Activated CD4-positive, alpha-beta T cell treated with anti-CD3 and anti-CD28 coated beads, Interleukin-2, amount 10 ng/mL, durations not matched to agents 24 days and 14 days (primary cell): ENCODE data around the gene ANKRD16. TPM values are rescaled to one million over a fixed set of nuclear protein-coding genes. Genes with fewer than 3 reads are reported as not detected.

ENCODE experiments used
- DNase-seq: peaks from one replicate; pipeline ENCODE4 v3.0.0; 2022
- H3K27ac Mint-ChIP-seq: one replicate; pipeline ENCODE4 v1.8.0; 2022; ENCODE audit warnings: mild to moderate bottlenecking, mixed read lengths
- H3K27me3 Mint-ChIP-seq: one replicate; pipeline ENCODE4 v1.8.0; 2022; ENCODE audit warnings: mixed read lengths
- H3K36me3 Mint-ChIP-seq: one replicate; pipeline ENCODE4 v1.8.0; 2022; ENCODE audit warnings: low read depth, mild to moderate bottlenecking, mixed read lengths
- H3K4me1 Mint-ChIP-seq: one replicate; pipeline ENCODE4 v1.8.0; 2021; ENCODE audit warnings: mixed read lengths
- H3K4me3 Mint-ChIP-seq: one replicate; pipeline ENCODE4 v1.8.0; 2022; ENCODE audit warnings: mild to moderate bottlenecking, moderate library complexity, mixed read lengths
- H3K9me3 Mint-ChIP-seq: one replicate; pipeline ENCODE4 v1.8.0; 2021; ENCODE audit warnings: mixed read lengths
- intact Hi-C: fragments of 100-400 bp; cut with micrococcal nuclease; formaldehyde crosslinking; loops from one replicate; pipeline ENCODE4 v1.15.1; 2023
- total RNA-seq: library from RNA; stranded (reverse); gene quantifications from 2 replicates; pipeline ENCODE4 v1.2.3, GENCODE V29; 2022

The ANKRD16 gene
- total RNA-seq, 1 donor from 2014 or later, result 12.2 TPM

GRCh38 chr10:5896208-5897052, 6.7 kb upstream of the ANKRD16 start:
- Mint-ChIP-seq H3K9me3 (no peaks in the 10 kb centered on the region), H3K27me3 (no peaks in the 10 kb centered on the region), H3K4me3 (peak overlapping the region; percentile 56), H3K4me1 (peaks cover 35% of the 10 kb centered on the region), H3K27ac (peak overlapping the region; percentile 58), H3K36me3 (peaks cover 58% of the 10 kb centered on the region)
- intact Hi-C loops, result loop anchor here (10.0 kb wide), 1 partner anchor 452 kb away; no protein-coding TSS in a partner anchor
- DNase-seq, result no peak

GRCh38 chr10:5895804-5896203, 6.1 kb upstream of the ANKRD16 start:
- DNase-seq, result peak; percentile 68
- Mint-ChIP-seq H3K27me3 (no peaks in the 10 kb centered on the region), H3K4me1 (peaks cover 41% of the 10 kb centered on the region), H3K36me3 (peaks cover 58% of the 10 kb centered on the region), H3K9me3 (no peaks in the 10 kb centered on the region), H3K27ac (peak overlapping the region; percentile 58), H3K4me3 (peak overlapping the region; percentile 56)
- intact Hi-C loops, result loop anchor here (10.0 kb wide), 1 partner anchor 451 kb away; no protein-coding TSS in a partner anchor

- peak overlapping the region; percentile 56 for H3K4me3 Mint-ChIP-seq
- no peaks in the 10 kb centered on the region for H3K27me3 Mint-ChIP-seq
- no peak for DNase-seq
- intact Hi-C loops, result loop anchor here (10.0 kb wide), 1 partner anchor 451 kb away; no protein-coding TSS in a partner anchor
- peak overlapping the region; percentile 58 for H3K27ac Mint-ChIP-seq
- H3K4me1 Mint-ChIP-seq, result peaks cover 43% of the 10 kb centered on the region
- no peaks in the 10 kb centered on the region for H3K9me3 Mint-ChIP-seq
- peaks cover 58% of the 10 kb centered on the region for H3K36me3 Mint-ChIP-seq
These were observed 5.7 kb upstream of the ANKRD16 start for GRCh38 chr10:5895365-5895764.

GRCh38 chr10:5894873-5895272, 5.2 kb upstream of the ANKRD16 start:
- no peaks in the 10 kb centered on the region for H3K9me3 Mint-ChIP-seq
- intact Hi-C loops, result loop anchor here (10.0 kb wide), 1 partner anchor 450 kb away; no protein-coding TSS in a partner anchor
- H3K36me3 Mint-ChIP-seq, result peaks cover 56% of the 10 kb centered on the region
- no peaks in the 10 kb centered on the region for H3K27me3 Mint-ChIP-seq
- H3K4me3 Mint-ChIP-seq, result no peak overlapping the region
- peak overlapping the region; percentile 10 for H3K27ac Mint-ChIP-seq
- peaks cover 43% of the 10 kb centered on the region for H3K4me1 Mint-ChIP-seq
- DNase-seq, result no peak

GRCh38 chr10:5894403-5894802, 4.7 kb upstream of the ANKRD16 start:
- DNase-seq, result no peak
- H3K36me3 Mint-ChIP-seq, result peaks cover 56% of the 10 kb centered on the region
- no peaks in the 10 kb centered on the region for H3K27me3 Mint-ChIP-seq
- peaks cover 43% of the 10 kb centered on the region for H3K4me1 Mint-ChIP-seq
- H3K27ac Mint-ChIP-seq, result no peak overlapping the region
- intact Hi-C loops, result loop anchor here (10.0 kb wide), 1 partner anchor 450 kb away; no protein-coding TSS in a partner anchor
- H3K4me3 Mint-ChIP-seq, result no peak overlapping the region
- no peaks in the 10 kb centered on the region for H3K9me3 Mint-ChIP-seq

GRCh38 chr10:5893321-5893720, 3.6 kb upstream of the ANKRD16 start:
- Mint-ChIP-seq H3K4me1 (peaks cover 49% of the 10 kb centered on the region), H3K4me3 (no peak overlapping the region), H3K9me3 (no peaks in the 10 kb centered on the region), H3K36me3 (peaks cover 50% of the 10 kb centered on the region), H3K27ac (no peak overlapping the region), H3K27me3 (no peaks in the 10 kb centered on the region)
- no peak for DNase-seq
- intact Hi-C loops, result loop anchor here (10.0 kb wide), 1 partner anchor 449 kb away; no protein-coding TSS in a partner anchor

- intact Hi-C loops, result loop anchor here (10.0 kb wide), 1 partner anchor 447 kb away; no protein-coding TSS in a partner anchor
- DNase-seq, result no peak
- Mint-ChIP-seq H3K27me3 (no peaks in the 10 kb centered on the region), H3K9me3 (no peaks in the 10 kb centered on the region), H3K4me1 (peaks cover 56% of the 10 kb centered on the region), H3K36me3 (peaks cover 45% of the 10 kb centered on the region), H3K4me3 (peak overlapping the region; percentile 26), H3K27ac (no peak overlapping the region)
These were observed 2.3 kb upstream of the ANKRD16 start for GRCh38 chr10:5892007-5892406.

GRCh38 chr10:5891009-5891408, 1.3 kb upstream of the ANKRD16 start:
- Mint-ChIP-seq H3K4me1 (peaks cover 51% of the 10 kb centered on the region), H3K36me3 (peaks cover 46% of the 10 kb centered on the region), H3K4me3 (peak overlapping the region; percentile 94), H3K27ac (peak overlapping the region; percentile 85), H3K9me3 (no peaks in the 10 kb centered on the region), H3K27me3 (no peaks in the 10 kb centered on the region)
- intact Hi-C loops, result loop anchor here (2.0 to 10.0 kb wide), 2 partner anchors 86 to 446 kb away; partner anchors contain the start of gene IL15RA
- no peak for DNase-seq

- no peaks in the 10 kb centered on the region for H3K27me3 Mint-ChIP-seq
- peaks cover 46% of the 10 kb centered on the region for H3K36me3 Mint-ChIP-seq
- peaks cover 46% of the 10 kb centered on the region for H3K4me1 Mint-ChIP-seq
- intact Hi-C loops, result loop anchor here (1.0 to 10.0 kb wide), 3 partner anchors 77 to 446 kb away; partner anchors contain the start of genes GDI2 and IL15RA
- peak; percentile 76 for DNase-seq
- H3K27ac Mint-ChIP-seq, result peak overlapping the region; percentile 85
- H3K4me3 Mint-ChIP-seq, result peak overlapping the region; percentile 94
- no peaks in the 10 kb centered on the region for H3K9me3 Mint-ChIP-seq
These were observed 791 bp upstream of the ANKRD16 start for GRCh38 chr10:5890452-5890915.

- Mint-ChIP-seq H3K9me3 (no peaks in the 10 kb centered on the region), H3K27ac (peak overlapping the region; percentile 74), H3K36me3 (peaks cover 43% of the 10 kb centered on the region), H3K27me3 (no peaks in the 10 kb centered on the region), H3K4me3 (peak overlapping the region; percentile 87), H3K4me1 (peaks cover 38% of the 10 kb centered on the region)
- peak; percentile 86 for DNase-seq
- intact Hi-C loops, result loop anchor here (5.0 kb wide), 2 partner anchors 163 to 197 kb away; no protein-coding TSS in a partner anchor
These were observed 660 bp downstream of the ANKRD16 start for GRCh38 chr10:5888843-5889623.

- H3K4me3 Mint-ChIP-seq, result peak overlapping the region; percentile 87
- no peaks in the 10 kb centered on the region for H3K9me3 Mint-ChIP-seq
- intact Hi-C loops, result loop anchor here (5.0 kb wide), 2 partner anchors 164 to 196 kb away; no protein-coding TSS in a partner anchor
- H3K4me1 Mint-ChIP-seq, result peaks cover 36% of the 10 kb centered on the region
- peak overlapping the region; percentile 40 for H3K27ac Mint-ChIP-seq
- no peak for DNase-seq
- peaks cover 43% of the 10 kb centered on the region for H3K36me3 Mint-ChIP-seq
- H3K27me3 Mint-ChIP-seq, result no peaks in the 10 kb centered on the region
These were observed 1.3 kb downstream of the ANKRD16 start for GRCh38 chr10:5888351-5888750.

GRCh38 chr10:5887641-5888040, 2.1 kb downstream of the ANKRD16 start:
- no peaks in the 10 kb centered on the region for H3K9me3 Mint-ChIP-seq
- H3K4me1 Mint-ChIP-seq, result peaks cover 33% of the 10 kb centered on the region
- H3K27ac Mint-ChIP-seq, result no peak overlapping the region
- peaks cover 45% of the 10 kb centered on the region for H3K36me3 Mint-ChIP-seq
- H3K4me3 Mint-ChIP-seq, result peak overlapping the region; percentile 87
- intact Hi-C loops, result loop anchor here (5.0 kb wide), 2 partner anchors 165 to 195 kb away; no protein-coding TSS in a partner anchor
- no peak for DNase-seq
- H3K27me3 Mint-ChIP-seq, result no peaks in the 10 kb centered on the region

GRCh38 chr10:5887029-5887428, 2.7 kb downstream of the ANKRD16 start:
- no peak overlapping the region for H3K27ac Mint-ChIP-seq
- peak overlapping the region; percentile 32 for H3K4me3 Mint-ChIP-seq
- no peak for DNase-seq
- H3K4me1 Mint-ChIP-seq, result peaks cover 28% of the 10 kb centered on the region
- intact Hi-C loops, result loop anchor here (5.0 kb wide), 2 partner anchors 165 to 195 kb away; no protein-coding TSS in a partner anchor
- H3K9me3 Mint-ChIP-seq, result no peaks in the 10 kb centered on the region
- no peaks in the 10 kb centered on the region for H3K27me3 Mint-ChIP-seq
- peaks cover 48% of the 10 kb centered on the region for H3K36me3 Mint-ChIP-seq
